Activated T-cell treated with anti-CD3 and anti-CD28 coated beads, Interleukin-2, amount 50 U/mL, for 1 hour (primary cell): ENCODE results near the gene SHISA5.

Source experiments
- DNase-seq: peaks from one replicate; pipeline ENCODE4 v3.0.0-alpha.2; 2020

SHISA5 gene

DNA sequence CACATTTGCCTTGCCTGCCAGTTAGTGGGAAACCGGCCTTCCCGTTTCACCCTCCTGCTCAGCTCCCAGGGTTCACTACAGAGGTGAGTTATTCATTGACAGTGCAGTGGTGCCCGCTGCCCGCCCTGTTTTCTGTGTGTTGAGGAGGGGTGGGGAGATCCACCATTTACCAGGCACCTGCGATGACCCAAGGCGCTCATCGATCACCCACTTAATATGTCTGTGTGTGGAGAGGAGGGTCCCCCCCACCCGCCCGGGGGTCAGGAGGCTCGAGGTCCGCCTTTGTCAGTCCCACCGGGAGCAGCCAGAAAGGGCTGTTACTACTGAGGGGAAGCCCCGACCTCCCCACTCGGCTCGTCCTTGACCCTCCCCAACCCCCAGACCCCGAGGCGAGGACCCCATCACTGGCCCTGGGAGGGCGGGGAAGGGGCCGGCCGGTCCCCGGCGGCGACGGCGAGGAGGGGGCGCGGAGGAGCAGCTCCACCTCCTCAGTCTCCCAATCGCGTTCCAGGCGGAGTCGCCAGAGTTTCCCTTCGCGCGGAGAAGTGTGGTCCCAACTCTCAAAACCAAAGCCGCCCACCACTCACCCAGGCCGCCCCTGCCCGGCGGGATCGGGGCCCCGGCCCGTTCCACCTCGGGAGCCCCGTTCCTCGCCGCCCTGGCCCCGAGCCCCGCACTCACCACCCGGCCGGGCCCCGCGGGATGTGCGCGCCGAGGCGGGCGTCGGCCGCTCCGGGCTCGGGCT, 75.2 kb downstream of the SHISA5 start:
- no peak for DNase-seq

DNA sequence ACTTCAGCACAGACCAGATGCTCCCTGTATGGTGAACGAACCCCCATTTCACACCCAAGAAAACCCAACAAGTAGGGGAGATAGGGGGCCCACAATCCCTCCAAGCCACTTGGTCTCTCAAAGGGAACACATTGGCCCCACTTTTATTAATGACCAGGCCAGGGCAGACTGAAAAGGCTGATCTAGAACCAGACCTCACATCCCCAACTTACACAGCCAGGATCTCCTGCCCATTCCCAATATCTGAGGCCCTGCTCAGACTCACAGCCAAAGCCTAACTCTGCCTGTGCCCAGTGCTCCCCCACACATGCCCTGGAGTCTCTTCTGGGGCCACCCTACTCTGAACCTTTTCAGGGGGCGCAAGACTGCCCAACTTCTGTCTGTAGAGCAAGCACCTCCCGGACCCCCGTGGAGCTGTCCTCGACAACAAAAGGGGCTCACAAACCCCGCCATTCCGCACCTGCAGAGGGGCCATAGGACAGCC, 75.8 kb downstream of the SHISA5 start:
- DNase-seq: no peak

DNA sequence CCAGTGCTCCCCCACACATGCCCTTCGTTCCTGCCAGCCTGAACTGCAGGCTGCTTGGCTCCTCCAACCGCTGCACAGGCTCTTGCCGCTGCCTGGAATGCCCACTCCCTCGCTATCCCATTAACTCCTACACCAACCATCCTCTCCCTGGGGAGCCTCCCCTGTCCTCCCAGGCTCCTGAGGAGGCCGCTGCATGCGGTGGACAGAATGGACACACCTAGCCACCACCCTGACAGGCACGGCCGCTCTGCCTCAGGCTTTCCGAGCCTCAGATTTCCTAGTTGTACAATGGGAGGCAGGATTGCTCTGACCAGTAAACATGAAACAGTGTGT, 76.4 kb downstream of the SHISA5 start:
- DNase-seq: no peak

DNA sequence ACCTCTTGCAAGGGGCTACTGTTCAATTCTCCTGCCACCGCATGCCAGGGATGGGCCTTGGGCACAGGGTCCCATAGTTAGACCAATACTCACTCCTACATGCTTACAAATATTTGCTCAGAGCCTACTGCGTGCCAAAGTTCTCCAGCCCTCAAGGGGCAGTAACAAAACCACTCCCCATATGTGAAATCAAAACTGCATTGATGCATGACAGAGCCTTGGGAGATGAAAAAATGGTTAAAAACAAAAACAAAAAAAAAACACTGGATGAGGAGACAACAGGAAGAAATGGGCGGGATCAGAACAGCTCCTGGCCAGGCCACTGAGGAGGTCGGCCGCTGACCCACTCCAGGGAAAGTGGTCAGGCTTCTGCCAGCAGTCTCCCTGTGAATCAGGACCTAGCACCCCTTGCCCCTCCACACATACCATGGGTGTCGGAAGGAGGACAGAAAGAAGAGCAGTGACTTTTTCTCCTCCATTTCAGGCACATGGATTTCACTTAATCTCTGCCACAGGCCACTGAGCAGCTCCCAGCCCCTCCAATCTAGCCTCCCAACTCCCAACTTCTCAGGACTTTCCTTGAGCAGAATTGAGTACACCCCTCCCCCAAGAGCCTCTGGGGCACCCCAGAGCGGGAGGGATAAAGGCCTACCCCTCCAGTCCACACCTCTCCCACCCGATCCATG, 76.9 kb downstream of the SHISA5 start:
- DNase-seq: no peak

DNA sequence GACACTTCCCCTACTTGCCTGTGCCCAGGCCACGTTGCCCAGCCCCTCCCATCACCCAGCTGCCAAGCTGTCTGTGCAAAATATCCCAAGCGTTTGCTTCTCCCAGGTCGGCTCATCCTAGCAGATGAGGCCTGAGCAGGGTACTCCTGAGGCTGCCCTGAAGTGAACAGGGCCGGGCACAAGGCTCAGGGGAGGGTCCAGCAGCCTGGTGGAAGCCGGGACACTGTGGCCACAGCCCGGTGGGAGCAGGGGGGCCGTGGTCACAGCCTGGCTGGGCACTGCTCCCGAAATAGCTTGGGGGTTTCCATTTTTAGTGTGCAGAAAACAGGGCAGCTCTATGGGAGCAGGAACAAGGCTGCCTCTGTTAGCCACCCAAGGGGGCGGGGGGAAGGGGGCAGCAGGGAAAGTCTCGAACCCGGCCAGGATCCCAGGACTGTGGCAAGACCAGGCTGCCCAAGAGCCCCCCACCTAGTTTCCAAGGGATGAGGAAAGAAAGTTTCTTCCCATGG, 77.5 kb downstream of the SHISA5 start:
- DNase-seq: no peak

DNA sequence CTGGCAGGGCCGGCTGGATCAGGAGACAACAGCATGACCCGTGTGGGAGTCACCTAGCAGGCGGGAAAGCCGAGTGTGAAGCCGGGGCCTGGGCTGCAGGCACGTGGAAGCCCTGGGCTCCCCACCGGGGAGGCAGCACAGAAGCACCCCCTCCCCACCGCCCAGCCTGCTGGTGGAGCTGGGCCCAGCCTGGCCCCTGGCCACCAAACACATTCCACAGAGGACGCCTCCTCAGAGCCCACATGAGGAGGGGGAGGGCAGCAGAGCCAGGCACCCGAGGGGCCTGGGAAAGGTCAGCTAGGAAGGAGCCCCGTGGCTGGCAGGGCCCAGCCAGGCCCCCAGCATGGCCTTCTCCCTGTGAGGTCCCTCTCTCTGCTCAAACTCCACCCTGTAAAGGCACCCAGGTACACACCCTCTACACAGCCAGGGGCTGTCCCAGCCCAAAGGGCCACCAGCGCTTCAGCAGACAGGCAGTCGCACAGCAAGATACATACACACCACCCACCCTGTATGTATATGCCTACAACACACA, 78.6 kb downstream of the SHISA5 start:
- DNase-seq: no peak

DNA sequence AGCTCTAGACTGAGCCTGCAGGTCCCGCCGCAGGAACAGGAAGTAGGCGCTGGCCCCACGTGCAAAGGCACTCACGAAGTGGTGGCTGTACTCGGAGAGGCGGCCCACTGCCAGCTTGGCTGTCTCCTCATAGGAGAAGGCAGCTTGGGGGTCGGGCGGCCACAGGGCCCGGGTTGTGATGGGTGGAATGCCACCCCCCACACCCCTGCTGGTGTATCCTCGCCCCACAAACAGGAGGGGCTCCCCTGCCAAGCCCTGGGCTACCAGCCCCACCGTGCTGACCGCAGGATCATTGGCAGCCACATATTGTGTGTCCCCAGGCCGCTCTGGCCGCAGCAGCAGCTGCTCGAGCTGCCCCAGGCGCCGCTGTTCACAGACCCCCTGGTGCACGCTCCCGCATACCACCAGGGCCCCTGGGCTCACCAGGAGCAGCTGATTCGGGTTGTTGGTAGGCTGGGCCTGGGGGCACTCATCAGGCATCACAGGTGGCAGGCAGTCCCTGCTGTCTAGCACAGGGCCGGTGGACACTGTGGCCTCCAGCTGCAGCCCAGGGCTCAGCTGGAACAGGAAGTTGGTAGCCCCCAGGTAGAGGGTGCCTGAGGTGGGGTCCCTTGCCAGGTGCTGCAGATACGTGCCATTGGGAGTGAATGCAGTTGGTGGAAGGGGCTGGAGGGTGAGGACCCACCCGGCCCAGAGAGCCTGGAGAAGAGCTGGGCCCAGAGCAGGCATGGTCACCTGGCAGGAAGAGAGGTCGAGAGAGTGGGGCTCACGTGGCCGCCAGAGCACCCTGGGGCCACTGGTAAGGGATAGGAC, 79.9 kb downstream of the SHISA5 start:
- DNase-seq: no peak

DNA sequence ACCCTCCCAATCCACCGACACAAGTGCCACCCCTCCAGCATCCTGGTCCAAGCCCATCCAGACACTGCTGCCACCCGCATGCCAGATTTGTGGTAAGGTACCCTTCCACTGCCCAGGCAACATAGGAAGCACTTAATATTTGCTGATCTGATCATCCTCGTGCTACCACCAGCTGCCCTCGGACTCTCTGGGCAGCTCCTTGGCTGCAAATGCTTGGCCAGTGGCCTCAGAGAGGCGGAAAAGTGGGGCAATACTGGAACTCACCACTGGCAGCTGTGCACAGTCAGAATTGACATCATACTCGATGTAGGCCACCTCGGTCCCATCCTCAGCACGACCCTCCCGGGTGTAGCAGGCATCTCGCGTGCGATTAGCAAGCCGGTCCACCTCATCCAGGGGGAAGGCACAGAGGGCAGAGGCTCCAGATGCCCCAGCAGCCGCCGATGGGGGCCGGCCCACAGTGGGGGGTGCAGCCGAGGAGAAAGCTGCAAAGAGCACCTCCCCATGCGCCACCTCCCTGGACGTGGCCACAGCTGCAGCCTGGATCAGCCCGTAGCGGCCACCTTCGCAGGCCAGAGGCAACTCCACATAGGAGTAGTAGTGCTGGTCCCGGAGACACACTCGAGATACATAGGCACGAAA, 80.6 kb downstream of the SHISA5 start:
- no peak for DNase-seq

DNA sequence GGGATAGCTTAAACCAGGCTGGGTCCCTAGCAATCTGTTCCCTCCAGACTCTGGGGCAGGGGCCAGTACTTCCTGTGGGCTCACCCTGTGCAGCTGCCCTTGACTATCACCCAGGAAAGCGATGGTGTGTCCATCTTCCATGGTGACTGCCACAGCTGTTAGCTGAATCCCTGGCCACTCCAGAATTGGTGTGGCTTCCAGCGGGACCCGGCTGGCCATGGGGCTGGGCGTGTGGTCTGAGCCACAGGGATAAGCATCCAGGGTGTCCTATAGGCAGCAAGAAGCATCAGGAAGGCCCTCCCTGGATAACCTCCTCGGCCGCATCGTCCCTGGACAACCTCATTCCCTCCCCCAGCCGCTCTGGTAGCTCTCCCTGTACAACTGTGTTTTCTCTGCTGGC, 81.3 kb downstream of the SHISA5 start:
- DNase-seq: no peak

DNA sequence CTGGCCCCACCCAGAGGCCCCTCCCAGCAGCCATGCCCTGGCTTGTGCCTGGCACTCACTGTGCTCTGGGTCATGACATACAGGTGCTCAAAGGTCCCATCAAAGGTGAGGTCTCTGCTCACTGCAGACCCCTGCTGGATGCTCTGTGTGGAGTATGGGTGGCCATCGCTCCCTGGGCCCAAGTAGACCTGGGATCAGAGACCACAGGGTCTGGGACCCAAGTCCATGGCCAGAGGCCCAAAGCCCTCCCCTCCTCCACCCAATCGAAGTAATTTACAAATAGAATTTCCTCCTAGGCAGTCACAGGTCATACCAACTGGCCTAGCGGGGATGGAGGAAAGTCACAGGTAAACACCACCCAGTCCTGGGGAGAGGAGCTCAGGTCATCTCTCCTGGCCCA, 81.7 kb downstream of the SHISA5 start:
- DNase-seq: no peak

DNA sequence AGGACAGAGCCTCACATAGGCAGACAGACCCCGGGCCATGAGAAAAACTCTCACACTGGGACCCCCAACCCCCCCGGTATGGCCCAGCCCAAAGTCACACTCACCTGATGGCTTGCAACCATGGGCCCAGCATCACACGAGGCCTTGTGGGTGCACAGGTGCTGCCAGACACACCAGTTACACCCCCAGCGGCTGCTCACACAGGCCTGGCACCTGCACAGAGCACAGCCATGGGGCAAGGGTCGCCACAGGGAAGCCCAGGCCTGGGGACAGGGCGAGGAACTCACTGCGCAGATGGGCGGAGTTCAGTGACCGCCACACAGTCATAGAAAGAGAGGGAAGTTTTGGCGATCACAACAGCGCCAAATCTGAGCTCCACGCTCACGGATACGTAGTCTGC, 83.4 kb downstream of the SHISA5 start:
- no peak for DNase-seq

DNA sequence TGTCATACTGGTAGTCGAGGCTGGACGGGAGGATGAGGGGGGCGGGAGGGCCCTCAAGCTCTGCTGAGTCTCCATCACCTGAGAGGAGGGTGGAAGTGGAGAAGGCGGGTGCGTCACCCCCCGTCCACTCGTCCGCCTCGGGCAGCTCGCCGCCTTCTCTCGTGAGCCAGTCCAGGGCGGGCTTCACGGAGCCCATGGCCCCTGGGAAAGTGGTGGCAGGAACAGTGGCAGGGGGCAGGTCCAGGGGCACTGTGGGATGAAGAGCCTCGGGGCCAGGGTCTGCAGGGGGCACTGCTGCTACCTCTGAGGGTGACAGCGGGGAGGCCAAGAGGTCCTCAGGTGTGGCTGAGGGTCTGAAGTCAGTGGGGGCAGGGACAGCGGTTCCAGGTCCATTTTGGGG, 84.4 kb downstream of the SHISA5 start:
- DNase-seq: no peak

DNA sequence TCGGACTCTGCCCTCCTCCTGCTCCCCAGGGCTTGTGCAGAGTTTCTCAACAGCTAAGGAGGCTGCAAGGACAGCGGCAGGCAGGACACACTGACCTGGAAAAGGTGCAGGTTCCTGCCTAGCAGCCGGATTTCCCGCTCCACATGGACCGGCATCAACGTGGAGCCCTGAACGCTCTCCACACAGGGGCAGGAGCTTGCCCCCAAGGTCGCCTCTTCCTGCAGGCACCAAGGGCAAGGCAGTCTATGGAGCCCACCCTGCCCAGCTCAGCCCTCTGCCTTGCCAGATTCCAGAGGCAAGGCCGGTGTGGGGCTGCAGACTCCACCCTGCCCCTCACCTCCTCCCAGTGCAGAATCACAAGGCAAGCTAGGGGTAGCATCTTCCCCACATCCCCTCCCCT, 84.8 kb downstream of the SHISA5 start:
- no peak for DNase-seq

DNA sequence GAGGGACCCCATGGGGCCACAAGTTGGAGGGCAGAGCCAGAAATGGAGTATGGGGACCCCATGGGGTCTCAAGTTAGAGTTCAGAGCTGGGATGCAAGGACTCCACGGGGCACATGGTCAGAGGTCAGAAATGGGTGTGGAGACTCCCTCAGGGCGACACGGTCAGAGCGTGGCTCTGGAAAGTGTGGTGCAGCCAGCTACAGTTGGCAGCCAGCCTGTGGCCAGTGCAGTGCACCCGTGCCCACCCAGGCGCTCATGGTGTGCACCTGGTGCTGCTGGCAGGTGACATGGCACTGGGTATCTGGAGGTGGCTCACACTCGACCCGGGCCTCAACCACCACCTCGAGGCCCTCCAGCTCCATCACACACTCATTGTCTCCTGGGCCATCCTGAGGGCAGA, 85.3 kb downstream of the SHISA5 start:
- DNase-seq: no peak

DNA sequence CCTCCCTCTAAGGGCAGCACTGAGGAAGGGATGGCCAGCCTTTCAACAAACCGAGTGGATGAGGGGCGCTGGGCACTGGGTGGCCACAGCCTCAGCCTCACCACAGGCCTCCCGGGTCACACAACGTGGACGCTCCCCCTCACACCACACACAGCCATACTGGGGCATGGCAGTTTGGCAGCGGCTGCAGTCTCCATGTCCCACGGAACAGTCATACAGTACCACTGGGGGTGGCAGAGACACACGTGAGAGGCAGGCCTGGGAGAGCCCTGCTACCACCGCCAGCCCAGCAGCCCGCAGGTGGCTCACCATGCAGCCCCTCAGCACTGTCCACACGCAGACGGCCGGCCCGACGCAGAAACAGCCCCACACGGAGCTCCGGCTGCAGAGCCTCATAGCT, 85.8 kb downstream of the SHISA5 start:
- no peak for DNase-seq
